ENCODE data around the gene ERAL1. TPM values are rescaled to one million over a fixed set of nuclear protein-coding genes. Genes with fewer than 3 reads are reported as not detected.
"Not testable (repeated sequence)": the region's sequence is repeated elsewhere in the genome, so short reads cannot be mapped to it uniquely, and the experiment has no call there.

ERAL1 gene
- total and polyA plus RNA-seq, 2 experiments from 2014 or later = 77.1 to 121 TPM

- no peak for TF ChIP-seq POLR2AphosphoS5 (IDR thresholded peaks at IDR 0.05; ENCODE audit: low read depth)
- no peak for TF ChIP-seq CREB1 (CRISPR knock-in tag; IDR thresholded peaks at IDR 0.05; ENCODE audit: low read depth)
- TF ChIP-seq, protein P1, sequence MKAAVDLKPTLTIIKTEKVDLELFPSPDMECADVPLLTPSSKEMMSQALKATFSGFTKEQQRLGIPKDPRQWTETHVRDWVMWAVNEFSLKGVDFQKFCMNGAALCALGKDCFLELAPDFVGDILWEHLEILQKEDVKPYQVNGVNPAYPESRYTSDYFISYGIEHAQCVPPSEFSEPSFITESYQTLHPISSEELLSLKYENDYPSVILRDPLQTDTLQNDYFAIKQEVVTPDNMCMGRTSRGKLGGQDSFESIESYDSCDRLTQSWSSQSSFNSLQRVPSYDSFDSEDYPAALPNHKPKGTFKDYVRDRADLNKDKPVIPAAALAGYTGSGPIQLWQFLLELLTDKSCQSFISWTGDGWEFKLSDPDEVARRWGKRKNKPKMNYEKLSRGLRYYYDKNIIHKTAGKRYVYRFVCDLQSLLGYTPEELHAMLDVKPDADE (IDR thresholded peaks at IDR 0.05) = no peak
- no peak for TF ChIP-seq REST (IDR thresholded peaks at IDR 0.05; ENCODE audit: unreplicated experiment)
- no peak for TF ChIP-seq ZNF331 (CRISPR knock-in tag; IDR thresholded peaks at IDR 0.05; ENCODE audit: low read depth)
- no peak for TF ChIP-seq EZH2 (IDR thresholded peaks at IDR 0.05; ENCODE audit: low read depth, unreplicated experiment)
- no peak for TF ChIP-seq STAT1 (IDR thresholded peaks at IDR 0.05; ENCODE audit: unreplicated experiment)
These were observed 20.4 kb upstream of the ERAL1 start (continued) for GRCh38 chr17:28834420-28834819.

DNA sequence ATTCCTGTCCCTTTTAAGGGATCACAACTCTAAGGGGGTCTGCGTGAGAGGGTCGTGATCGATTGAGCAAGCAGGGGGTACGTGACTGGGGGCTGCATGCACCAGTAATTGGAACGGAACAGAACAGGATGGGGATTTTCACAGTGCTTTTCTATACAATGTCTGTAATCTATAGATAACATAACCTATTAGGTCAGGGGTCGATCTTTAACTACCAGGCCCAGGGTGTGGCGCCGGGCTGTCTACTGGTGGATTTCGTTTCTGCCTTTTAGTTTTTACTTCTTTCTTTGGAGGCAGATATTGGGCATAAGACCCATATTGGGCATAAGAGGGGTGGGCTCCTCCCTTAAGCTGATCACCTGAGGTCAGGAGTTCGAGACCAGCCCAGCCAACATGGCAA, 18.3 kb upstream of the ERAL1 start:
- not testable (repeated sequence) for H3K4me3 Mint-ChIP-seq; H3K36me3 ChIP-seq (ENCODE audit: insufficient read depth); DNase-seq (ENCODE audit: low spot score); H3K9me3 Mint-ChIP-seq; H3K4me1 ChIP-seq (ENCODE audit: insufficient read depth); H3F3A ChIP-seq (replicated peaks; ENCODE audit: low read depth); H3K9me2 ChIP-seq (ENCODE audit: insufficient read depth); H3K27me3 Mint-ChIP-seq (ENCODE audit: insufficient read depth, low read depth, poor library complexity); H3K4me2 ChIP-seq; H3K27ac Mint-ChIP-seq; H3K4me1 Mint-ChIP-seq; H2AFZ ChIP-seq; H3K27me3 ChIP-seq (ENCODE audit: insufficient read depth); H3K4me3 ChIP-seq; ATAC-seq
- peaks cover 18% of the 10 kb centered on the region; the same call in 2 of the 3 replicates for H3K36me3 Mint-ChIP-seq (ENCODE audit: low read depth)
- Histone ChIP-seq H3K79me2 (replicated peaks; ENCODE audit: insufficient read depth) (peaks cover 98% of the 10 kb centered on the region), H3K27ac (ENCODE audit: low read depth) (peak overlapping the region; percentile 79), H4K20me1 (replicated peaks; ENCODE audit: insufficient read depth) (peaks cover 19% of the 10 kb centered on the region)

GRCh38 chr17:28839221-28839620, 15.6 kb upstream of the ERAL1 start:
- H3K79me2 ChIP-seq (replicated peaks; ENCODE audit: insufficient read depth) = peaks cover 82% of the 10 kb centered on the region
- 0 out of 2 replicates have a peak overlapping the region, but pooled peaks have one; percentile 54 for H3K27ac Mint-ChIP-seq
- TF ChIP-seq CTCF (conservative IDR thresholded peaks at IDR 0.05; ENCODE audit: low read depth in 2 of 2) = no peak
- TF ChIP-seq REST (IDR thresholded peaks at IDR 0.05; ENCODE audit: unreplicated experiment) = no peak
- no peak for TF ChIP-seq CREB1 (CRISPR knock-in tag; IDR thresholded peaks at IDR 0.05; ENCODE audit: low read depth)
- no peak for TF ChIP-seq EZH2 (IDR thresholded peaks at IDR 0.05; ENCODE audit: low read depth, unreplicated experiment)
- TF ChIP-seq JUNB (IDR thresholded peaks at IDR 0.05; ENCODE audit: unreplicated experiment) = no peak
- TF ChIP-seq ZNF331 (CRISPR knock-in tag; IDR thresholded peaks at IDR 0.05; ENCODE audit: low read depth) = no peak

More at GRCh38 chr17:28839221-28839620, 15.6 kb upstream of the ERAL1 start:
- Histone ChIP-seq H3K27ac (ENCODE audit: low read depth) (peak overlapping the region; percentile 32; the same call in 1 of the 2 replicates), H3K27me3 (ENCODE audit: insufficient read depth) (no peaks in the 10 kb centered on the region), H3K36me3 (ENCODE audit: insufficient read depth) (no peaks in the 10 kb centered on the region; the same call in 1 of the 2 replicates), H4K20me1 (replicated peaks; ENCODE audit: insufficient read depth) (peaks cover 8% of the 10 kb centered on the region), H3K9me2 (ENCODE audit: insufficient read depth) (no peaks in the 10 kb centered on the region), H3K4me1 (ENCODE audit: insufficient read depth) (peaks cover 13% of the 10 kb centered on the region; the same call in 1 of the 2 replicates), H3K4me3 (no peak overlapping the region), H2AFZ (no peak overlapping the region), H3F3A (replicated peaks; ENCODE audit: low read depth) (0 out of 2 replicates have a peak, but pooled peaks cover 8% of the 10 kb centered on the region), H3K4me2 (no peak overlapping the region)
- Mint-ChIP-seq H3K27me3 (ENCODE audit: insufficient read depth, low read depth, poor library complexity) (peaks cover 8% of the 10 kb centered on the region), H3K36me3 (ENCODE audit: low read depth) (peaks cover 9% of the 10 kb centered on the region; the same call in 2 of the 3 replicates), H3K9me3 (no peaks in the 10 kb centered on the region; the same call in 2 of the 3 replicates), H3K4me3 (no peak overlapping the region), H3K4me1 (peaks cover 14% of the 10 kb centered on the region)
- DNase-seq (ENCODE audit: low spot score) (no peak), ATAC-seq (no peak)

Measured in GM23338 (cell line).